ENCODE results near the gene SLC25A39.

GRCh38 chr17:44293509-44294226 is 31.0 kb downstream of the SLC25A39 start:
- TF ChIP-seq PTBP1 (IDR thresholded peaks at IDR 0.05; ENCODE audit: low read depth, low read length) (no peak), ZNF431 (CRISPR knock-in tag; IDR thresholded peaks at IDR 0.05) (no peak), ZNF785 (CRISPR knock-in tag; IDR thresholded peaks at IDR 0.05) (no peak), EZH2 (IDR thresholded peaks at IDR 0.05; ENCODE audit: borderline replicate concordance, low read depth, low read length) (no peak), HEY1 (CRISPR knock-in tag; IDR thresholded peaks at IDR 0.05; ENCODE audit: borderline replicate concordance) (no peak), CBX5 (IDR thresholded peaks at IDR 0.05; ENCODE audit: borderline replicate concordance, low read depth) (no peak), EHMT2 (IDR thresholded peaks at IDR 0.05) (no peak), ESRRA (IDR thresholded peaks at IDR 0.05; ENCODE audit: borderline replicate concordance, low read depth) (no peak)
- TF ChIP-seq, protein P1, sequence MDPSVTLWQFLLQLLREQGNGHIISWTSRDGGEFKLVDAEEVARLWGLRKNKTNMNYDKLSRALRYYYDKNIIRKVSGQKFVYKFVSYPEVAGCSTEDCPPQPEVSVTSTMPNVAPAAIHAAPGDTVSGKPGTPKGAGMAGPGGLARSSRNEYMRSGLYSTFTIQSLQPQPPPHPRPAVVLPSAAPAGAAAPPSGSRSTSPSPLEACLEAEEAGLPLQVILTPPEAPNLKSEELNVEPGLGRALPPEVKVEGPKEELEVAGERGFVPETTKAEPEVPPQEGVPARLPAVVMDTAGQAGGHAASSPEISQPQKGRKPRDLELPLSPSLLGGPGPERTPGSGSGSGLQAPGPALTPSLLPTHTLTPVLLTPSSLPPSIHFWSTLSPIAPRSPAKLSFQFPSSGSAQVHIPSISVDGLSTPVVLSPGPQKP (CRISPR knock-in tag; IDR thresholded peaks at IDR 0.05), result no peak
- TF ChIP-seq, protein P2, sequence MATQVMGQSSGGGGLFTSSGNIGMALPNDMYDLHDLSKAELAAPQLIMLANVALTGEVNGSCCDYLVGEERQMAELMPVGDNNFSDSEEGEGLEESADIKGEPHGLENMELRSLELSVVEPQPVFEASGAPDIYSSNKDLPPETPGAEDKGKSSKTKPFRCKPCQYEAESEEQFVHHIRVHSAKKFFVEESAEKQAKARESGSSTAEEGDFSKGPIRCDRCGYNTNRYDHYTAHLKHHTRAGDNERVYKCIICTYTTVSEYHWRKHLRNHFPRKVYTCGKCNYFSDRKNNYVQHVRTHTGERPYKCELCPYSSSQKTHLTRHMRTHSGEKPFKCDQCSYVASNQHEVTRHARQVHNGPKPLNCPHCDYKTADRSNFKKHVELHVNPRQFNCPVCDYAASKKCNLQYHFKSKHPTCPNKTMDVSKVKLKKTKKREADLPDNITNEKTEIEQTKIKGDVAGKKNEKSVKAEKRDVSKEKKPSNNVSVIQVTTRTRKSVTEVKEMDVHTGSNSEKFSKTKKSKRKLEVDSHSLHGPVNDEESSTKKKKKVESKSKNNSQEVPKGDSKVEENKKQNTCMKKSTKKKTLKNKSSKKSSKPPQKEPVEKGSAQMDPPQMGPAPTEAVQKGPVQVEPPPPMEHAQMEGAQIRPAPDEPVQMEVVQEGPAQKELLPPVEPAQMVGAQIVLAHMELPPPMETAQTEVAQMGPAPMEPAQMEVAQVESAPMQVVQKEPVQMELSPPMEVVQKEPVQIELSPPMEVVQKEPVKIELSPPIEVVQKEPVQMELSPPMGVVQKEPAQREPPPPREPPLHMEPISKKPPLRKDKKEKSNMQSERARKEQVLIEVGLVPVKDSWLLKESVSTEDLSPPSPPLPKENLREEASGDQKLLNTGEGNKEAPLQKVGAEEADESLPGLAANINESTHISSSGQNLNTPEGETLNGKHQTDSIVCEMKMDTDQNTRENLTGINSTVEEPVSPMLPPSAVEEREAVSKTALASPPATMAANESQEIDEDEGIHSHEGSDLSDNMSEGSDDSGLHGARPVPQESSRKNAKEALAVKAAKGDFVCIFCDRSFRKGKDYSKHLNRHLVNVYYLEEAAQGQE (IDR thresholded peaks at IDR 0.05; ENCODE audit: borderline replicate concordance), result no peak
- TF ChIP-seq, protein P2 (CRISPR knock-in tag; IDR thresholded peaks at IDR 0.05; ENCODE audit: low read depth), result no peak
- TF ChIP-seq, protein P3, sequence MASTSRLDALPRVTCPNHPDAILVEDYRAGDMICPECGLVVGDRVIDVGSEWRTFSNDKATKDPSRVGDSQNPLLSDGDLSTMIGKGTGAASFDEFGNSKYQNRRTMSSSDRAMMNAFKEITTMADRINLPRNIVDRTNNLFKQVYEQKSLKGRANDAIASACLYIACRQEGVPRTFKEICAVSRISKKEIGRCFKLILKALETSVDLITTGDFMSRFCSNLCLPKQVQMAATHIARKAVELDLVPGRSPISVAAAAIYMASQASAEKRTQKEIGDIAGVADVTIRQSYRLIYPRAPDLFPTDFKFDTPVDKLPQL (IDR thresholded peaks at IDR 0.05; ENCODE audit: extremely low read depth, insufficient read length), result no peak
